A673 (cell line): ENCODE results near the gene HSD11B2.

ENCODE experiments used
- EZH2 ChIP-seq: fragments of 200-600 bp; sonication (generic); IDR thresholded peaks from 2 replicates; pipeline ENCODE4 v1.6.1; 2017; ENCODE audit warnings: borderline replicate concordance, low read depth, mild to moderate bottlenecking, mixed read lengths, antibody characterized with exemption, low read length; ENCODE audit not compliant: poor library complexity, severe bottlenecking
- TF ChIP-seq, protein P1 (sequence below): fragments of 300-800, 200-600 bp; sonication (generic); conservative IDR thresholded peaks from 2 replicates; pipeline ENCODE4 v1.5.1; 2017; ENCODE audit warnings: low read depth, mild to moderate bottlenecking, antibody characterized with exemption, low read length, moderate library complexity, mixed read lengths

DNA sequence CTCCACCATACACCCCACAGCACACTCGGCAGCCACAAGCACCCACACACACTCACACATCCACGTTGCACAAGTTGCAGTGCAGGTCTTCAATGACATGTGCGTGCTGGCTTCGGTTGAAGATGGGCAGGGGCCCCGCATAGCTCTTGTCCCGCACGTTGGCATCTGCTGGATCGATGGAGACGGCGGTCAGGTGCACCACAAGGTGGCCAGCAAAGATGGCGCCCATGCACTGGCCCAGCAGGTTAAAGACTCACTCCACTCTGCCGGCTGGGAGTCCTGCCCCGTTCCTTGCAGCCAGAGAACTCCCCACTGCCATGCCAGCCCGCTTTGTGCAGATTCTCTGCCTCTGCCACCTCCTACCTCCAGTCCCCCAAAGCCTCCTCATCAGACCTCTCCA is 30.0 kb upstream of the HSD11B2 start:
- TF ChIP-seq, protein P1, sequence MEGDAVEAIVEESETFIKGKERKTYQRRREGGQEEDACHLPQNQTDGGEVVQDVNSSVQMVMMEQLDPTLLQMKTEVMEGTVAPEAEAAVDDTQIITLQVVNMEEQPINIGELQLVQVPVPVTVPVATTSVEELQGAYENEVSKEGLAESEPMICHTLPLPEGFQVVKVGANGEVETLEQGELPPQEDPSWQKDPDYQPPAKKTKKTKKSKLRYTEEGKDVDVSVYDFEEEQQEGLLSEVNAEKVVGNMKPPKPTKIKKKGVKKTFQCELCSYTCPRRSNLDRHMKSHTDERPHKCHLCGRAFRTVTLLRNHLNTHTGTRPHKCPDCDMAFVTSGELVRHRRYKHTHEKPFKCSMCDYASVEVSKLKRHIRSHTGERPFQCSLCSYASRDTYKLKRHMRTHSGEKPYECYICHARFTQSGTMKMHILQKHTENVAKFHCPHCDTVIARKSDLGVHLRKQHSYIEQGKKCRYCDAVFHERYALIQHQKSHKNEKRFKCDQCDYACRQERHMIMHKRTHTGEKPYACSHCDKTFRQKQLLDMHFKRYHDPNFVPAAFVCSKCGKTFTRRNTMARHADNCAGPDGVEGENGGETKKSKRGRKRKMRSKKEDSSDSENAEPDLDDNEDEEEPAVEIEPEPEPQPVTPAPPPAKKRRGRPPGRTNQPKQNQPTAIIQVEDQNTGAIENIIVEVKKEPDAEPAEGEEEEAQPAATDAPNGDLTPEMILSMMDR = no peak
- TF ChIP-seq EZH2 = no peak
